ENCODE measurements around the gene CSE1L.

CSE1L gene

GRCh38 chr20:49100972-49101371 is 54.9 kb downstream of the CSE1L start:
- H3K9me3 ChIP-seq (ENCODE audit: control insufficient read depth, insufficient read depth, low read depth, low read length), result no peaks in the 10 kb centered on the region
- ChIA-PET CTCF (interaction anchor here (1.2 kb wide), 2 partner anchors 63 to 116 kb away, joined by 3 read pairs; no protein-coding TSS in a partner anchor), POLR2A (interaction anchor here (0.5 kb wide), 1 partner anchor 8 kb away, joined by 3 read pairs; no protein-coding TSS in a partner anchor)
- peaks cover 52 to 83% of the 10 kb centered on the region in 2 experiments for H3K36me3 ChIP-seq (ENCODE audit: control insufficient read depth in 2 of 2, insufficient read depth in 1 of 2, low read length in 2 of 2)
- H3K4me3 ChIP-seq (ENCODE audit: low read depth, low read length), result no peak overlapping the region
- TF ChIP-seq ZNF366 (tag by site-specific recombination; conservative IDR thresholded peaks at IDR 0.05) (no peak), ZNF416 (tag by site-specific recombination; IDR thresholded peaks at IDR 0.05) (no peak), ZBTB6 (tag by site-specific recombination; IDR thresholded peaks at IDR 0.05) (no peak), ZNF302 (tag by site-specific recombination; IDR thresholded peaks at IDR 0.05; ENCODE audit: low read depth) (no peak), TSHZ1 (tag by site-specific recombination; IDR thresholded peaks at IDR 0.05; ENCODE audit: borderline replicate concordance) (no peak), ZNF747 (tag by site-specific recombination; IDR thresholded peaks at IDR 0.05) (no peak), RBAK (tag by site-specific recombination; IDR thresholded peaks at IDR 0.05) (no peak), ZSCAN23 (tag by site-specific recombination; IDR thresholded peaks at IDR 0.05) (no peak), ZNF639 (tag by site-specific recombination; IDR thresholded peaks at IDR 0.05) (no peak), ZNF202 (tag by site-specific recombination; IDR thresholded peaks at IDR 0.05; ENCODE audit: borderline replicate concordance) (no peak), ZNF692 (tag by site-specific recombination; IDR thresholded peaks at IDR 0.05) (no peak), PRDM4 (tag by site-specific recombination; IDR thresholded peaks at IDR 0.05) (no peak), ZNF10 (tag by site-specific recombination; IDR thresholded peaks at IDR 0.05) (no peak), GLIS2 (tag by site-specific recombination; IDR thresholded peaks at IDR 0.05) (no peak), KLF1 (tag by site-specific recombination; IDR thresholded peaks at IDR 0.05) (no peak), ZNF654 (tag by site-specific recombination; IDR thresholded peaks at IDR 0.05; ENCODE audit: low read depth) (no peak), ZNF2 (tag by site-specific recombination; IDR thresholded peaks at IDR 0.05) (no peak), SETDB1 (IDR thresholded peaks at IDR 0.05; ENCODE audit: insufficient read length, low read length) (no peak), ZNF324 (tag by site-specific recombination; IDR thresholded peaks at IDR 0.05) (no peak)
- H3K27ac ChIP-seq (ENCODE audit: extremely low read depth, low read depth, low read length), result no peak overlapping the region
- H3K4me1 ChIP-seq (ENCODE audit: control insufficient read depth, insufficient read depth, low read length), result no peaks in the 10 kb centered on the region

Measured in HEK293 (cell line).